Measurements from ENCODE around the gene RAVER1.

GRCh38 chr19:10363789-10364281 lies 30.5 kb upstream of the RAVER1 start:
- TF ChIP-seq CTCF (IDR thresholded peaks at IDR 0.05): no peak
- TF ChIP-seq POLR2A (IDR thresholded peaks at IDR 0.05): no peak
